CD4-positive, alpha-beta memory T cell (primary cell): ENCODE data around the gene LRP4. TPM values are rescaled to one million over a fixed set of nuclear protein-coding genes. Genes with fewer than 3 reads are reported as not detected.

Source experiments
- CTCF ChIA-PET: fragments of 350-600 bp; sonication (Branson Sonifier 250); formaldehyde crosslinking; loops from one replicate; lab custom pipeline; 2021; ENCODE audit warnings: inconsistent platforms; ENCODE audit not compliant: partially characterized antibody; lab: Charles Lee
- POLR2A ChIA-PET: fragments of 350-600 bp; sonication (Branson Sonifier 250); formaldehyde crosslinking; loops from one replicate; lab custom pipeline; 2021; ENCODE audit not compliant: partially characterized antibody; lab: Charles Lee
- DNase-seq, 5 donors: peaks; one replicate each; pipeline versions ENCODE4 v3.0.0 to v3.0.0-alpha.2; 2020 to 2022; ENCODE audit warnings: mixed read lengths in 1 of 5
- H3K27ac ChIP-seq: one replicate; pipeline ENCODE4 v1.7.0; 2013; ENCODE audit warnings: low read depth, low read length
- H3K27me3 ChIP-seq: 2 replicates; pipeline ENCODE4 v1.7.0; 2013; ENCODE audit warnings: mild to moderate bottlenecking, low read length, moderate library complexity; ENCODE audit not compliant: insufficient read depth
- H3K36me3 ChIP-seq: 2 replicates; pipeline ENCODE4 v1.7.0; 2013; ENCODE audit warnings: mild to moderate bottlenecking, low read length, moderate library complexity; ENCODE audit not compliant: insufficient read depth
- H3K4me1 ChIP-seq: 2 replicates; pipeline ENCODE4 v1.7.0; 2013; ENCODE audit warnings: mild to moderate bottlenecking, low read length, moderate library complexity; ENCODE audit not compliant: insufficient read depth
- H3K4me3 ChIP-seq, 2 donors: one replicate each; pipeline ENCODE4 v1.7.0; 2013; ENCODE audit warnings: low read length in 2 of 2, mild to moderate bottlenecking in 1 of 2
- H3K9me3 ChIP-seq, 2 donors: one replicate each; pipeline ENCODE4 v1.7.0; 2013; ENCODE audit warnings: low read length in 2 of 2, control low read depth in 1 of 2; ENCODE audit not compliant: control insufficient read depth in 1 of 2
- H3K27ac Mint-ChIP-seq, 7 donors: one replicate each; pipeline ENCODE4 v1.8.0; 2020 to 2021; ENCODE audit warnings: mixed read lengths in 7 of 7, mild to moderate bottlenecking in 6 of 7, inconsistent platforms in 3 of 7, moderate library complexity in 3 of 7
- H3K27me3 Mint-ChIP-seq, 2 donors: one replicate each; pipeline ENCODE4 v1.8.0; 2020 to 2021; ENCODE audit warnings: mixed read lengths in 2 of 2
- H3K36me3 Mint-ChIP-seq, 2 donors: one replicate each; pipeline ENCODE4 v1.8.0; 2020 to 2021; ENCODE audit warnings: mixed read lengths in 2 of 2, inconsistent platforms in 1 of 2, mild to moderate bottlenecking in 1 of 2
- H3K4me1 Mint-ChIP-seq, 4 donors: one replicate each; pipeline ENCODE4 v1.8.0; 2020 to 2021; ENCODE audit warnings: mixed read lengths in 4 of 4, mild to moderate bottlenecking in 1 of 4
- H3K4me3 Mint-ChIP-seq, 8 donors: one replicate each; pipeline ENCODE4 v1.8.0; 2020 to 2021; ENCODE audit warnings: mixed read lengths in 8 of 8, mild to moderate bottlenecking in 7 of 8, moderate library complexity in 6 of 8, inconsistent platforms in 3 of 8
- H3K9me3 Mint-ChIP-seq, 8 donors: one replicate each; pipeline ENCODE4 v1.8.0; 2020 to 2021; ENCODE audit warnings: mixed read lengths in 8 of 8, mild to moderate bottlenecking in 5 of 8, inconsistent platforms in 3 of 8, moderate library complexity in 1 of 8
- intact Hi-C: fragments of 100-400 bp; cut with micrococcal nuclease; formaldehyde crosslinking; loops from one replicate; pipeline ENCODE4 v1.15.1; 2023
- polyA plus RNA-seq, 2 donors: library from polyadenylated mRNA; unstranded; fragments of 300-500 nt; fragmentation: Illumina TruSeq; gene quantifications; one replicate each; pipeline ENCODE4 v1.2.3, GENCODE V29; 2021
- total RNA-seq, 2 experiments: library from RNA; stranded (reverse); gene quantifications; one replicate each; pipeline ENCODE4 v1.2.3, GENCODE V29; 2021

Gene LRP4
- total and polyA plus RNA-seq, 4 experiments from 2014 or later: not detected

DNA sequence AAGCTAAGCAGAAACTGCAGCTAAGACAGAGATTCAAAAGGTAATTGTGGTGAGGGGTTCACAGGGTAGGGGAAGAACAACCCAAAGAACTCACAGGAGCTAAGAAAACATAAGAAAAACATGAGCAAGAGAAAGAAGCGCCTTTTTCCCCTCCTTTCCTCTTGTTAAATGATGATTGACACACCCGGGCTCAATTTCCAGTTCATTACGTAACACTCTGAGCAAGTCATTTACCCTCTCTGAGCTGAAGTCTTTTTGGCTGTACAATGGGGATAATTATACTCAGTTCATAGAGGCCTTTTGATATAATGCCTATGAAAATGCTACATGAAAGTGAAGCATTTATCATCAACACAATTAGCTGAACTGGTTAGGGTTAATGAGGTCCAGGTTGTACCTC is 17.2 kb downstream of the LRP4 start:
- no peaks in the 10 kb centered on the region for H3K9me3 ChIP-seq
- H3K36me3 Mint-ChIP-seq: no peaks in the 10 kb centered on the region
- H3K27me3 ChIP-seq: no peaks in the 10 kb centered on the region
- no peak for DNase-seq
- H3K4me1 Mint-ChIP-seq: peaks cover 0 to 1% (median 0%) of the 10 kb centered on the region in 4 donors
- no peak overlapping the region for H3K27ac ChIP-seq
- intact Hi-C loops: no loop called here
- no peaks in the 10 kb centered on the region for H3K4me1 ChIP-seq
- H3K27me3 Mint-ChIP-seq: peaks cover 4 to 5% of the 10 kb centered on the region in 2 donors
- H3K36me3 ChIP-seq: no peaks in the 10 kb centered on the region
- no peaks in the 10 kb centered on the region for H3K9me3 Mint-ChIP-seq
- no peak overlapping the region for H3K27ac Mint-ChIP-seq
- ChIA-PET CTCF (no interaction called here), POLR2A (no interaction called here)
- H3K4me3 Mint-ChIP-seq: no peak overlapping the region
- H3K4me3 ChIP-seq: no peak overlapping the region

DNA sequence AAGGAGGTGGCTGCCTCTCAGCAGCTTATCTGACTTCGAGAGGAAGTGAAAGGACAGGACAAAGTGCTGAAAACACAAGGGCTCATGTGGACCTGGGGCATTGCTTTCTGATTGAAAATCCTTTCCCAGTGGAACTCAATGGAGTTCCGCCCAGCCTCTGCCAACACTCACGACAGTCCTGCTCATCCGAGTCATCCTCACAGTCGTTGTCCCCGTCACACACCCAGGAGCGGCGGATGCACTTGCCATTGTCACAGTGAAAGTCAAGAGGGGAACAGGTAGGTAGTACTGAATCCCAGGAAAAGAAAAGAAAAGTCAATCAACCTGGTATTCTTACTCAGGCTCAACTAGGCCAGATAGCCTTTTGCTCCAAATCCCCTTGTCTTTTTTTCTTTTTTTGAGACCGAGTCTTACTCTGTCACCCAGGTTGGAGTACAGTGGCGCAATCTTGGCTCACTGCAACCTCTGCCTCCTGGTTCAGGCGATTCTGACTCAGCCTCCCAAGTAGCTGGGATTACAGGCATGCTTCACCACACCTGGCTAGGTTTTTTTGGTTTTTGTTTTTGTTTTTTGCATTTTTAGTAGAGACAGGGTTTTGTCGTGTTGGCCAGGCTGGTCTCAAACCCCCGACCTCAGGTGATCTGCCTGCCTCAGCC is 18.1 kb downstream of the LRP4 start:
- no peak overlapping the region for H3K27ac Mint-ChIP-seq
- no peaks in the 10 kb centered on the region for H3K4me1 Mint-ChIP-seq
- DNase-seq: no peak
- no peaks in the 10 kb centered on the region for H3K4me1 ChIP-seq
- no peaks in the 10 kb centered on the region for H3K27me3 ChIP-seq
- CTCF ChIA-PET: no interaction called here
- no peak overlapping the region for H3K27ac ChIP-seq
- no peaks in the 10 kb centered on the region for H3K36me3 ChIP-seq
- no peaks in the 10 kb centered on the region for H3K9me3 Mint-ChIP-seq
- no peaks in the 10 kb centered on the region for H3K9me3 ChIP-seq
- no peak overlapping the region for H3K4me3 Mint-ChIP-seq
- intact Hi-C loops: no loop called here
- H3K27me3 Mint-ChIP-seq: peaks cover 2 to 5% of the 10 kb centered on the region in 2 donors
- POLR2A ChIA-PET: no interaction called here
- no peak overlapping the region for H3K4me3 ChIP-seq
- H3K36me3 Mint-ChIP-seq: no peaks in the 10 kb centered on the region

DNA sequence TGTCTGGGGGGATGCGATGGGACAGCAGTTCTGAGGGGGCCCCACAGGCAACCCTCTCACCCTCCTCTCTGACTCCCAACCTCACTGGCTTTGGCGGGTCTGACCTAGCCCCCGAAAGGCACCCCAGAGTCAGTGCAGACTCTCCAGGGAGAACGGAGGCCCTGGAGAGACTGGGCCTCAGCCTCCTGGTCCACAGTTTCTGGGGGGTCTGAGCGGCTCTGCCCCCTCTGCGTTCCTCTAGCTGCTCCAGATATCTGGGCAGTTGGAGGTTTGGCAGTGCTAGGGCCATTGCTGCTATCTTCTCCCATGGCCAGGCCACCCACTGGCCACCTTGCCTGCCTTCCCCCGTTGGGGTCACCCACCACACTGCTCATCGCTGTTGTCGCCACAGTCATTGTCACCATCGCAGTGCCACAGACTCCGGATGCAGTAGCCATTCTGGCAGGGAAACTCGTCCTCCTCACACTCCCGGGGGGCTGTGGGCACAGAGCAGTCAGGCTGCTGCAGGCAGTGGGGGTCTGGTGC is 18.8 kb downstream of the LRP4 start:
- DNase-seq: no peak
- Histone ChIP-seq H3K4me3 (no peak overlapping the region), H3K4me1 (no peaks in the 10 kb centered on the region), H3K9me3 (no peaks in the 10 kb centered on the region), H3K27me3 (no peaks in the 10 kb centered on the region), H3K36me3 (no peaks in the 10 kb centered on the region), H3K27ac (no peak overlapping the region)
- intact Hi-C loops: no loop called here
- H3K27ac Mint-ChIP-seq: peak overlapping the region in 1 of 7 donors; percentile 1
- H3K36me3 Mint-ChIP-seq: no peaks in the 10 kb centered on the region
- no peak overlapping the region for H3K4me3 Mint-ChIP-seq
- ChIA-PET POLR2A (no interaction called here), CTCF (no interaction called here)
- H3K27me3 Mint-ChIP-seq: peaks cover 0 to 5% of the 10 kb centered on the region in 2 donors
- no peaks in the 10 kb centered on the region for H3K4me1 Mint-ChIP-seq
- H3K9me3 Mint-ChIP-seq: no peaks in the 10 kb centered on the region

DNA sequence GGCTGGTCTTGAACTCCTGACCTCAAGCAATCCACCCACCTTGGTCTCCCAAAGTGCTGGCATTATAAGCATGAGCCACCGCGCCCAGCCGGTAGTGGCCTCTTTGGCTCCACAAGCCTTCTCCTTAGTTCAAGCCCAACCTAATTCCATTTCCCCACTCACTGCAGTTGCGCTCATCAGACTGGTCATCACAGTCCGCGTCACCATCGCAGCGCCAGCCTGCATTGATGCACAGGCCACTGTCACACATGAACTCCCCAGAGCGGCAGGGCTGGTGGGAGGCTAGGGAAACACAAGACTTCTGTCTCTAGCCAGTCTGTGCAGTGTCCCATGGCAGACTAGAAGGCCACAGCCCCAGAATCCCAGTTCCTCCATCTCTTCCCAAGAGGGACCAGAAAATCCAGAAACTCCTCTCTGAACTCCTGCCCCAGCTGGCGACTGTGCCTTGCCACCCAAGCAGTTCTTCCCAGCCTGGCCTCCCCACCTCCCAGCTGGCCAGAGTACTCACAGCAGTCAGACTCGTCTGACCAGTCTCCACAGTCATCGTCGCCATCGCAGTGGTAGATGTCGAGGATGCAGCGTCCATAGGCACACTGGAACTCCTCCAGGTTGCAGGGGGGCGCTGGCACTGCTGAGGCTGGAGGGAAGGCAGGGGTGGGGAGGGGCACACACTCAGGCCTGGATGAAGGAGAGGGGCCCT is 19.8 kb downstream of the LRP4 start:
- no peak overlapping the region for H3K27ac Mint-ChIP-seq
- CTCF ChIA-PET: no interaction called here
- H3K9me3 Mint-ChIP-seq: no peaks in the 10 kb centered on the region
- Histone ChIP-seq H3K36me3 (no peaks in the 10 kb centered on the region), H3K9me3 (no peaks in the 10 kb centered on the region), H3K4me3 (no peak overlapping the region), H3K4me1 (no peaks in the 10 kb centered on the region), H3K27ac (no peak overlapping the region), H3K27me3 (no peaks in the 10 kb centered on the region)
- H3K4me3 Mint-ChIP-seq: no peak overlapping the region
- peaks cover 0 to 4% of the 10 kb centered on the region in 2 donors for H3K27me3 Mint-ChIP-seq
- intact Hi-C loops: no loop called here
- POLR2A ChIA-PET: no interaction called here
- H3K36me3 Mint-ChIP-seq: no peaks in the 10 kb centered on the region
- no peak for DNase-seq
- no peaks in the 10 kb centered on the region for H3K4me1 Mint-ChIP-seq

DNA sequence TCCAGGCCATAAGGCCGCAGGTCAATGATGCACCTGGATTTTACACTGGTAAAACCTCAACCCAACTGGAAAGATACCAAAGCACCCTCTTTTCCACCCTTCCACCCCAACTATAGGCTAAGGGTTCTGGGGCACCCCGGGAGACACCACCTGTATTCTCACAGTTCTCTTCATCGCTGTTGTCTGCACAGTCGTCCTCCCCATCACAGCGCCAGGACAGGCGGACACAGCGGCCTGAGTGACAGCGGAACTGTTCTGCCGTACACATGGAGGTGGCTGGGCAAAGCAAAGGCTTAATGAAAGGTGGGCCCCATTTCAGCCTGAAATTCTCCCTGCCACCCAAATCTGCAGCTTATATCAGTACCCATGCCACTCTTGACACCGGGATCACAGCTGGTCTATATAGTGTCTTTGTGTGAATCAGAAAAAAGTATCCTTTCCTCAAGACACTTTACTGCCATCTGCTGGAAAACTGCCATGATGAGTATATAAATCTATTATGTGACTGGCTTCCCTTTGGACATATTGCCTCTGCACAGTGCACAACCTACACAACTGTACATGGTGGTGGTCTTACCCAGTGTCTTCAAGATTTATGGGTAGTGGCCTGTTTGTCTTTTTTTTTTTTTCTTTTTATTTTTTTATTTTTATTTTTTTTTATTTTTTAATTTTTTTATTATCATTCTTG is 21.5 kb downstream of the LRP4 start:
- Histone ChIP-seq H3K9me3 (no peaks in the 10 kb centered on the region), H3K4me3 (no peak overlapping the region), H3K27ac (no peak overlapping the region), H3K4me1 (no peaks in the 10 kb centered on the region), H3K36me3 (no peaks in the 10 kb centered on the region), H3K27me3 (no peaks in the 10 kb centered on the region)
- H3K36me3 Mint-ChIP-seq: no peaks in the 10 kb centered on the region
- ChIA-PET CTCF (interaction anchor here (1.0 to 1.5 kb wide), 4 partner anchors 11 to 258 kb away, joined by 3 to 5 read pairs (median 4); no protein-coding TSS in a partner anchor), POLR2A (no interaction called here)
- H3K4me1 Mint-ChIP-seq: no peaks in the 10 kb centered on the region
- DNase-seq: peak in 1 of 5 donors; percentile 7
- H3K27ac Mint-ChIP-seq: no peak overlapping the region
- intact Hi-C loops: no loop called here
- H3K4me3 Mint-ChIP-seq: no peak overlapping the region
- peaks cover 0 to 4% of the 10 kb centered on the region in 2 donors for H3K27me3 Mint-ChIP-seq
- no peaks in the 10 kb centered on the region for H3K9me3 Mint-ChIP-seq

DNA sequence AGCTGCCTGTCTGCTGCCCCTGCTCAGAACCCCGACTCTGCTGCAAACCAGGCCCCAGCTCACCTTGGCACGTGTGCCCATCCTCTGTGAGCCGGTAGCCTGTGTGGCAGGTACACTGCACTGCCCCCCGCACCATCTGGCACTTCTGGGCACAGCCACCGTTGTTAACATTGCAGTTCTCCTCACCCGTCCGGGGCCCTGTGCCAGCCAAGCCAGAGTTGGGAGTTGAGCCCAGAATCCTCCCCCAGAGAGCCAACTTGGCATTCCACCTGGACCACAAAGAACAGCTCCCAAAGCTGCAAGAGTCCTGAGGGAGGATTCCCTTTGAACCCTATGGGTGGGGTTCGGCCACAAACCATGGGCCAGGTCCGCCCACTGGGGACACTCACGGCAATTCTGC is 22.5 kb downstream of the LRP4 start:
- ChIA-PET POLR2A (no interaction called here), CTCF (interaction anchor here (1.0 to 2.2 kb wide), 5 partner anchors 10 to 259 kb away, joined by 3 to 6 read pairs (median 5); no protein-coding TSS in a partner anchor)
- H3K9me3 ChIP-seq: no peaks in the 10 kb centered on the region
- Mint-ChIP-seq H3K27ac (no peak overlapping the region), H3K27me3 (peaks cover 0 to 4% of the 10 kb centered on the region in 2 donors), H3K9me3 (no peaks in the 10 kb centered on the region), H3K36me3 (no peaks in the 10 kb centered on the region), H3K4me1 (no peaks in the 10 kb centered on the region), H3K4me3 (no peak overlapping the region)
- no peaks in the 10 kb centered on the region for H3K36me3 ChIP-seq
- no peak overlapping the region for H3K27ac ChIP-seq
- H3K27me3 ChIP-seq: no peaks in the 10 kb centered on the region
- H3K4me3 ChIP-seq: no peak overlapping the region
- no peaks in the 10 kb centered on the region for H3K4me1 ChIP-seq
- intact Hi-C loops: no loop called here
- DNase-seq: no peak

DNA sequence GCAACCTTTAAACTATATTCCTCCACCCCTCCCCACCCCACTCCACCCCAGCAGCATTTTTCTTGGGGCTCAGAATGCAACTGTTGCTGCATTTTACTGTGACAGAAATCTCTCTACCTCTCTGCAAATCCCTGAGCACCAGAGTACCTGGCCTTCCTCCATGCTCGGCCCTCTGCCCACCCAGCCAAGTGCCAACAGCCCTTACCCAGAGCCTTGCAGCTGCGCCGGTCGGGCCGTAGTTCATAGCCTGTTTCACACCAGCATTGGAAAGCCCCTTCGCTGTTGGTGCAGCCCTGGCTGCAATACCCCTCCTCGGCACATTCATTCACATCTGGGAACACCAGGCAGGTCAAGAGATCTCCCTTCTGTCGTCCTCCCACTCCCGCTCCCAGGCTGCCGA is 23.4 kb downstream of the LRP4 start:
- no peaks in the 10 kb centered on the region for H3K9me3 ChIP-seq
- no peak overlapping the region for H3K27ac Mint-ChIP-seq
- CTCF ChIA-PET: interaction anchor here (1.5 to 2.2 kb wide), 2 partner anchors 258 to 260 kb away, joined by 3 to 6 read pairs; no protein-coding TSS in a partner anchor
- H3K27me3 ChIP-seq: no peaks in the 10 kb centered on the region
- intact Hi-C loops: no loop called here
- no peak for DNase-seq
- H3K27ac ChIP-seq: no peak overlapping the region
- H3K27me3 Mint-ChIP-seq: no peaks in the 10 kb centered on the region
- no peaks in the 10 kb centered on the region for H3K4me1 ChIP-seq
- H3K4me3 Mint-ChIP-seq: no peak overlapping the region
- no peak overlapping the region for H3K4me3 ChIP-seq
- no peaks in the 10 kb centered on the region for H3K36me3 Mint-ChIP-seq
- no peaks in the 10 kb centered on the region for H3K36me3 ChIP-seq
- H3K9me3 Mint-ChIP-seq: no peaks in the 10 kb centered on the region
- POLR2A ChIA-PET: no interaction called here
- no peaks in the 10 kb centered on the region for H3K4me1 Mint-ChIP-seq
